Activated CD4-positive, alpha-beta T cell treated with anti-CD3 and anti-CD28 coated beads, Interleukin-10, Interleukin-2, amounts not matched to agents 100 ng/mL and 50 ng/mL, durations not matched to agents 16 hours and 8 hours (primary cell): ENCODE results near the gene ENPP7.

ENCODE experiments used
- DNase-seq: peaks from one replicate; pipeline ENCODE4 v3.0.0-alpha.2; 2020

Gene ENPP7

GRCh38 chr17:79704691-79705090, 26.1 kb upstream of the ENPP7 start:
- no peak for DNase-seq

- DNase-seq: no peak
These were observed 25.1 kb upstream of the ENPP7 start for GRCh38 chr17:79705674-79706073.

- DNase-seq: no peak
These were observed 23.6 kb upstream of the ENPP7 start for GRCh38 chr17:79706931-79707850.

- DNase-seq: peak; percentile 62
These were observed 22.5 kb upstream of the ENPP7 start for GRCh38 chr17:79707931-79708891.

- no peak for DNase-seq
These were observed 18.9 kb upstream of the ENPP7 start for GRCh38 chr17:79711715-79712305.

- DNase-seq: no peak
These were observed 17.4 kb upstream of the ENPP7 start for GRCh38 chr17:79713391-79713790.

GRCh38 chr17:79714176-79715097, 16.3 kb upstream of the ENPP7 start:
- no peak for DNase-seq

GRCh38 chr17:79715098-79715942, 15.4 kb upstream of the ENPP7 start:
- DNase-seq: no peak

GRCh38 chr17:79715943-79716797, 14.6 kb upstream of the ENPP7 start:
- no peak for DNase-seq

- no peak for DNase-seq
These were observed 9.9 kb upstream of the ENPP7 start for GRCh38 chr17:79720705-79721292.

- no peak for DNase-seq
These were observed 8.6 kb upstream of the ENPP7 start for GRCh38 chr17:79721993-79722671.

- DNase-seq: no peak
These were observed 8.0 kb upstream of the ENPP7 start for GRCh38 chr17:79722787-79723186.

- DNase-seq: peak; percentile 92
These were observed 2.4 kb upstream of the ENPP7 start for GRCh38 chr17:79728169-79728907.

GRCh38 chr17:79728908-79729471, 1.8 kb upstream of the ENPP7 start:
- DNase-seq: no peak

- no peak for DNase-seq
These were observed 982 bp upstream of the ENPP7 start for GRCh38 chr17:79729761-79730160.

GRCh38 chr17:79730437-79730768, 340 bp upstream of the ENPP7 start:
- DNase-seq: no peak

GRCh38 chr17:79732254-79732653, 1.5 kb downstream of the ENPP7 start:
- no peak for DNase-seq
